GM19035 (cell line): Measurements from ENCODE around the gene SLC16A11.
"Not testable (repeated sequence)": the region's sequence is repeated elsewhere in the genome, so short reads cannot be mapped to it uniquely, and the experiment has no call there.

Experiments used
- ATAC-seq: cut with Tn5 transposase; IDR thresholded peaks from one replicate; pipeline ENCODE4 v1.9.1; 2021; ENCODE audit not compliant: unreplicated experiment

SLC16A11 gene

GRCh38 chr17:7043497-7044198 lies at the start of gene SLC16A11:
TSS of gene SLC16A11 (minus strand) at chr17:7044092. CDS start at chr17:7043513, 579 bp downstream.
- ATAC-seq, result no peak

- not testable (repeated sequence) for ATAC-seq
Measured at GRCh38 chr17:7091311-7092005, 47.6 kb upstream of the SLC16A11 start.

GRCh38 chr17:7089570-7089969 lies 45.7 kb upstream of the SLC16A11 start:
- not testable (repeated sequence) for ATAC-seq

GRCh38 chr17:7088442-7088841 lies 44.5 kb upstream of the SLC16A11 start:
- ATAC-seq, result not testable (repeated sequence)

- ATAC-seq, result no peak
Measured at GRCh38 chr17:7084088-7084487, 40.2 kb upstream of the SLC16A11 start.

- no peak for ATAC-seq
Measured at GRCh38 chr17:7083592-7083991, 39.7 kb upstream of the SLC16A11 start.

- no peak for ATAC-seq
Measured at GRCh38 chr17:7081341-7082062, 37.6 kb upstream of the SLC16A11 start.

- no peak for ATAC-seq
Measured at GRCh38 chr17:7080456-7081041, 36.7 kb upstream of the SLC16A11 start.

GRCh38 chr17:7079581-7080455 lies 35.9 kb upstream of the SLC16A11 start, which contains the start of gene CLEC10A:
TSS of gene CLEC10A (minus strand) at chr17:7080251. CDS start at chr17:7078812, 1,439 bp downstream.
- ATAC-seq, result no peak

GRCh38 chr17:7078711-7079110 lies 34.8 kb upstream of the SLC16A11 start:
- no peak for ATAC-seq

- no peak for ATAC-seq
Measured at GRCh38 chr17:7077911-7078546, 34.1 kb upstream of the SLC16A11 start.

- no peak for ATAC-seq
Measured at GRCh38 chr17:7074931-7075330, 31.0 kb upstream of the SLC16A11 start.

- ATAC-seq, result no peak
Measured at GRCh38 chr17:7072406-7072805, 28.5 kb upstream of the SLC16A11 start.

GRCh38 chr17:7070712-7071111 lies 26.8 kb upstream of the SLC16A11 start:
- ATAC-seq, result no peak

GRCh38 chr17:7068268-7068667 lies 24.4 kb upstream of the SLC16A11 start:
- ATAC-seq, result no peak

GRCh38 chr17:7067198-7067597 lies 23.3 kb upstream of the SLC16A11 start:
- ATAC-seq, result no peak

GRCh38 chr17:7064261-7064660 lies 20.4 kb upstream of the SLC16A11 start:
- ATAC-seq, result no peak

GRCh38 chr17:7063518-7064094 lies 19.7 kb upstream of the SLC16A11 start:
- ATAC-seq, result no peak

- ATAC-seq, result no peak
Measured at GRCh38 chr17:7060165-7060891, 16.4 kb upstream of the SLC16A11 start.
